ENCODE results near the gene RP2. TPM values are rescaled to one million over a fixed set of nuclear protein-coding genes. Genes with fewer than 3 reads are reported as not detected.
A peak's percentile ranks its signal among the peaks of the same experiment; 100 is the strongest.

Gene RP2
- total RNA-seq, 1 donor from 2014 or later = 11.8 TPM

GRCh38 chrX:46882266-46882665 is 45.4 kb downstream of the RP2 start:
- H3K36me3 Mint-ChIP-seq (ENCODE audit: low read depth) = peaks cover 5% of the 10 kb centered on the region
- no peak overlapping the region for H3K4me3 Mint-ChIP-seq
- peaks cover 5% of the 10 kb centered on the region for H3K4me1 Mint-ChIP-seq
- DNase-seq (ENCODE audit: low read depth, low spot score) = no peak
- no peaks in the 10 kb centered on the region for H3K9me3 Mint-ChIP-seq
- peak overlapping the region; percentile 29 for H3K27ac Mint-ChIP-seq (ENCODE audit: unreplicated experiment)
- TF ChIP-seq CTCF (conservative IDR thresholded peaks at IDR 0.05) = no peak
- H3K27me3 Mint-ChIP-seq (ENCODE audit: low read depth) = no peaks in the 10 kb centered on the region

GRCh38 chrX:46884799-46885198 is 48.0 kb downstream of the RP2 start:
- no peaks in the 10 kb centered on the region for H3K27me3 Mint-ChIP-seq (ENCODE audit: low read depth)
- no peak overlapping the region for H3K27ac Mint-ChIP-seq (ENCODE audit: unreplicated experiment)
- H3K4me1 Mint-ChIP-seq = peaks cover 5% of the 10 kb centered on the region
- no peak overlapping the region for H3K4me3 Mint-ChIP-seq
- no peaks in the 10 kb centered on the region for H3K9me3 Mint-ChIP-seq
- TF ChIP-seq CTCF (conservative IDR thresholded peaks at IDR 0.05) = no peak
- no peak for DNase-seq (ENCODE audit: low read depth, low spot score)
- peaks cover 5% of the 10 kb centered on the region for H3K36me3 Mint-ChIP-seq (ENCODE audit: low read depth)

GRCh38 chrX:46898207-46898606 is 61.4 kb downstream of the RP2 start:
- peaks cover 7% of the 10 kb centered on the region for H3K36me3 Mint-ChIP-seq (ENCODE audit: low read depth)
- no peak overlapping the region for H3K4me3 Mint-ChIP-seq
- no peak for TF ChIP-seq CTCF (conservative IDR thresholded peaks at IDR 0.05)
- no peak overlapping the region for H3K27ac Mint-ChIP-seq (ENCODE audit: unreplicated experiment)
- H3K27me3 Mint-ChIP-seq (ENCODE audit: low read depth) = no peaks in the 10 kb centered on the region
- no peak for DNase-seq (ENCODE audit: low read depth, low spot score)
- no peaks in the 10 kb centered on the region for H3K4me1 Mint-ChIP-seq
- peaks cover 3% of the 10 kb centered on the region for H3K9me3 Mint-ChIP-seq

- TF ChIP-seq CTCF (conservative IDR thresholded peaks at IDR 0.05) = peak; percentile 69
- H3K4me3 Mint-ChIP-seq = peak overlapping the region; percentile 71
- H3K36me3 Mint-ChIP-seq (ENCODE audit: low read depth) = no peaks in the 10 kb centered on the region
- no peaks in the 10 kb centered on the region for H3K4me1 Mint-ChIP-seq
- no peaks in the 10 kb centered on the region for H3K9me3 Mint-ChIP-seq
- peak; percentile 48 for DNase-seq (ENCODE audit: low read depth, low spot score)
- peaks cover 6% of the 10 kb centered on the region for H3K27me3 Mint-ChIP-seq (ENCODE audit: low read depth)
- no peak overlapping the region for H3K27ac Mint-ChIP-seq (ENCODE audit: unreplicated experiment)
Observed at GRCh38 chrX:46903458-46904242, 66.8 kb downstream of the RP2 start.

GRCh38 chrX:46904626-46905025 is 67.8 kb downstream of the RP2 start:
- Mint-ChIP-seq H3K27ac (ENCODE audit: unreplicated experiment) (no peak overlapping the region), H3K27me3 (ENCODE audit: low read depth) (peaks cover 14% of the 10 kb centered on the region), H3K36me3 (ENCODE audit: low read depth) (no peaks in the 10 kb centered on the region), H3K4me1 (no peaks in the 10 kb centered on the region), H3K9me3 (no peaks in the 10 kb centered on the region), H3K4me3 (no peak overlapping the region)
- TF ChIP-seq CTCF (conservative IDR thresholded peaks at IDR 0.05) = no peak
- DNase-seq (ENCODE audit: low read depth, low spot score) = no peak

All from neural crest cell (in vitro differentiated cells).